Trophoblast cell (in vitro differentiated cells and primary cell): Measurements from ENCODE around the gene ZHX3.

Experiments
- DNase-seq, 2 donors: peaks; one replicate each; pipeline ENCODE4 v3.0.0-alpha.2; 2016
- H2AFZ ChIP-seq: 2 replicates; pipeline ENCODE4 v1.6.1; 2013; ENCODE audit warnings: low read length, moderate library complexity, mild to moderate bottlenecking; ENCODE audit not compliant: insufficient read depth, poor library complexity
- H2AK5ac ChIP-seq: 2 replicates; pipeline ENCODE4 v1.6.1; 2013; ENCODE audit warnings: mild to moderate bottlenecking, low read length
- H2BK120ac ChIP-seq: 2 replicates; pipeline ENCODE4 v1.6.1; 2013; ENCODE audit warnings: low read length, mild to moderate bottlenecking, moderate library complexity; ENCODE audit not compliant: insufficient read depth, poor library complexity
- H2BK12ac ChIP-seq: 2 replicates; pipeline ENCODE4 v1.6.1; 2013; ENCODE audit warnings: mild to moderate bottlenecking, low read length, moderate library complexity
- H2BK5ac ChIP-seq: 2 replicates; pipeline ENCODE4 v1.6.1; 2013; ENCODE audit warnings: low read length, low read depth, moderate library complexity, mild to moderate bottlenecking; ENCODE audit not compliant: poor library complexity
- H3K14ac ChIP-seq: 2 replicates; pipeline ENCODE4 v1.6.1; 2013; ENCODE audit warnings: mild to moderate bottlenecking, low read length
- H3K18ac ChIP-seq: 2 replicates; pipeline ENCODE4 v1.6.1; 2013; ENCODE audit warnings: mild to moderate bottlenecking, low read length
- H3K23ac ChIP-seq: 2 replicates; pipeline ENCODE4 v1.6.1; 2013; ENCODE audit warnings: low read length
- H3K27ac ChIP-seq: 2 replicates; pipeline ENCODE4 v1.5.1; 2013; ENCODE audit warnings: low read depth, mild to moderate bottlenecking, inconsistent platforms, low read length, moderate library complexity
- H3K27me3 ChIP-seq: 2 replicates; pipeline ENCODE4 v1.6.1; 2013; ENCODE audit warnings: inconsistent platforms, mild to moderate bottlenecking, low read length, moderate library complexity; ENCODE audit not compliant: insufficient read depth
- H3K36me3 ChIP-seq, 2 experiments: 1 replicate in 1 of 2; 2 replicates in 1 of 2; pipeline ENCODE4 v1.6.1; 2013; ENCODE audit warnings: low read length in 2 of 2, mild to moderate bottlenecking in 2 of 2, moderate library complexity in 1 of 2; ENCODE audit not compliant: insufficient read depth in 2 of 2, control insufficient read depth in 1 of 2
- H3K4ac ChIP-seq: 2 replicates; pipeline ENCODE4 v1.6.1; 2013; ENCODE audit warnings: low read depth, mild to moderate bottlenecking, low read length, moderate library complexity
- H3K4me1 ChIP-seq, 2 experiments: 1 replicate in 1 of 2; 2 replicates in 1 of 2; pipeline ENCODE4 v1.6.1; 2013; ENCODE audit warnings: low read length in 2 of 2, mild to moderate bottlenecking in 2 of 2, moderate library complexity in 1 of 2; ENCODE audit not compliant: insufficient read depth in 2 of 2, control insufficient read depth in 1 of 2
- H3K4me2 ChIP-seq: 2 replicates; pipeline ENCODE4 v1.6.1; 2013; ENCODE audit warnings: inconsistent platforms, mild to moderate bottlenecking, low read length, moderate library complexity
- H3K4me3 ChIP-seq: 2 replicates; pipeline ENCODE4 v1.5.1; 2013; ENCODE audit warnings: mild to moderate bottlenecking, low read depth, low read length, inconsistent platforms
- H3K79me1 ChIP-seq: one replicate; pipeline ENCODE4 v1.6.1; 2013; ENCODE audit warnings: low read length
- H3K79me2 ChIP-seq: 2 replicates; pipeline ENCODE4 v1.6.1; 2013; ENCODE audit warnings: low read length, mild to moderate bottlenecking; ENCODE audit not compliant: control insufficient read depth, insufficient read depth, poor library complexity
- H3K9ac ChIP-seq: 2 replicates; pipeline ENCODE4 v1.6.1; 2013; ENCODE audit warnings: mild to moderate bottlenecking, low read length
- H3K9me3 ChIP-seq: 2 replicates; pipeline ENCODE4 v1.6.1; 2013; ENCODE audit warnings: low read depth, mild to moderate bottlenecking, control low read depth, inconsistent platforms, low read length; ENCODE audit not compliant: insufficient read depth
- H4K12ac ChIP-seq: 2 replicates; pipeline ENCODE4 v1.6.1; 2013; ENCODE audit warnings: low read depth, mild to moderate bottlenecking, low read length, moderate library complexity
- H4K8ac ChIP-seq: 2 replicates; pipeline ENCODE4 v1.6.1; 2013; ENCODE audit warnings: low read depth, mild to moderate bottlenecking, low read length, moderate library complexity
- H4K91ac ChIP-seq: one replicate; pipeline ENCODE4 v1.6.1; 2013; ENCODE audit warnings: low read depth, mild to moderate bottlenecking, low read length, moderate library complexity
- WGBS: extraction: QIAGEN DNeasy Blood & Tissue Kit; methylation state at CpG from one replicate; pipeline ENCODE4 v1.1.7; 2013; ENCODE audit warnings: missing lambda C conversion rate; ENCODE audit not compliant: insufficient read length, insufficient coverage; ENCODE audit errors: extremely low coverage; 5-methylcytosine and 5-hydroxymethylcytosine counted together

ZHX3 gene

DNA sequence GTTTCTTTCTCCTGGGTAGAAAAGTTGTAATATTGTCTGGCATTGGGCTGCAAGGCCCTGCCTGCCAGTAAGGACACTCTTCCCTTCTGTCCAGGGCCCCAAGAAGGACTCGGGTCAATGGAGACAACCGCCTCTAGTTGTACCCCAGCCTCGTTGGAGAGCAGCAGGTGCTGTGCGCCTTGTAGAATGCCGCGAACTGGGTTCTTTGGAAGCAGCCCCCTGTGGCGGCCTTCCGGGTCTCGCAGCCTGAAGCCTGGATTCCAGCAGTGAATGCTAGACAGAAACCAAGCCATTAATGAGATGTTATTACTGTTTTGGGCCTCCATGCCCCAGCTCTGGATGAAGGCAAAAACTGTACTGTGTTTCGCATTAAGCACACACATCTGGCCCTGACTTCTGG lies 143.2 kb downstream of the ZHX3 start:
- DNase-seq = no peak
- no peak overlapping the region for H3K4me2 ChIP-seq
- H3K27me3 ChIP-seq = no peaks in the 10 kb centered on the region
- no peak overlapping the region for H3K18ac ChIP-seq
- no peak overlapping the region for H2AFZ ChIP-seq
- H4K91ac ChIP-seq = no peak overlapping the region
- H3K36me3 ChIP-seq = peaks cover 69 to 73% of the 10 kb centered on the region in 2 experiments
- H3K14ac ChIP-seq = no peak overlapping the region
- no peak overlapping the region for H3K4ac ChIP-seq
- no peak overlapping the region for H3K27ac ChIP-seq
- H3K4me3 ChIP-seq = no peak overlapping the region
- no CpG with 5 or more reads among the region's 10 CpGs for WGBS
- H2BK120ac ChIP-seq = no peak overlapping the region
- H2AK5ac ChIP-seq = no peak overlapping the region
- no peak overlapping the region for H4K12ac ChIP-seq
- H4K8ac ChIP-seq = no peak overlapping the region
- H3K9me3 ChIP-seq = no peaks in the 10 kb centered on the region
- H3K79me1 ChIP-seq = no peaks in the 10 kb centered on the region
- no peak overlapping the region for H2BK5ac ChIP-seq
- H3K4me1 ChIP-seq = peaks cover 4 to 8% of the 10 kb centered on the region in 2 experiments
- H3K23ac ChIP-seq = no peak overlapping the region
- no peak overlapping the region for H2BK12ac ChIP-seq
- no peaks in the 10 kb centered on the region for H3K79me2 ChIP-seq
- H3K9ac ChIP-seq = no peak overlapping the region

DNA sequence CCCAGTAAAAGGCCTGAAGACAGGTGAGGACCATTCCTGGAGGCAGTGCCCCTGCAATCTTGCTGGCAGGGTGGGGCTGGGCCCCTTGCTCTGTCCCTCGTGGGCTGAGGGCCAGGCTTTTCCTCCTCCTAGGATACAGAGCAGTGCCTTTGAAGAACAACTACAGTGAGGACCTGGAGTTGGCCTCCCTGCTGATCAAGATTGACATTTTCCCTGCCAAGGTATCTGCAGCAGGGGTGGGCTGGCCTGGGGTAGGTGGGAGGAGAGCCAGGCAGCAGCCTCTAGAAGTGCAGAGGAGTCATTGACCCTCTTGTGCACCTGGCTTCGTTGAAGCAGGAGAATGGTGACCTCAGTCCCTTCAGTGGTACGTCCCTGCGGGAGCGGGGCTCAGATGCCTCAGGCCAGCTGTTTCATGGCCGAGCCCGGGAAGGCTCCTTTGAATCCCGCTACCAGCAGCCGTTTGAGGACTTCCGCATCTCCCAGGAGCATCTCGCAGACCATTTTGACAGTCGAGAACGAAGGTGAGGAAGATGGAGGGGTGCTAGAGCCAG lies 143.7 kb downstream of the ZHX3 start:
- Histone ChIP-seq H3K27me3 (no peaks in the 10 kb centered on the region), H3K36me3 (peaks cover 71 to 78% of the 10 kb centered on the region in 2 experiments), H3K4me1 (peaks cover 4 to 8% of the 10 kb centered on the region in 2 experiments), H3K27ac (no peak overlapping the region), H4K91ac (no peak overlapping the region), H2BK5ac (no peak overlapping the region), H3K79me2 (no peaks in the 10 kb centered on the region), H3K9me3 (no peaks in the 10 kb centered on the region), H3K18ac (no peak overlapping the region), H3K23ac (no peak overlapping the region), H2AK5ac (no peak overlapping the region), H3K14ac (no peak overlapping the region), H3K79me1 (no peaks in the 10 kb centered on the region), H3K4me3 (no peak overlapping the region), H3K4me2 (no peak overlapping the region), H2BK12ac (no peak overlapping the region), H4K12ac (no peak overlapping the region), H2BK120ac (no peak overlapping the region), H2AFZ (no peak overlapping the region), H3K9ac (no peak overlapping the region), H3K4ac (no peak overlapping the region), H4K8ac (no peak overlapping the region)
- no CpG with 5 or more reads among the region's 13 CpGs for WGBS
- no peak for DNase-seq

DNA sequence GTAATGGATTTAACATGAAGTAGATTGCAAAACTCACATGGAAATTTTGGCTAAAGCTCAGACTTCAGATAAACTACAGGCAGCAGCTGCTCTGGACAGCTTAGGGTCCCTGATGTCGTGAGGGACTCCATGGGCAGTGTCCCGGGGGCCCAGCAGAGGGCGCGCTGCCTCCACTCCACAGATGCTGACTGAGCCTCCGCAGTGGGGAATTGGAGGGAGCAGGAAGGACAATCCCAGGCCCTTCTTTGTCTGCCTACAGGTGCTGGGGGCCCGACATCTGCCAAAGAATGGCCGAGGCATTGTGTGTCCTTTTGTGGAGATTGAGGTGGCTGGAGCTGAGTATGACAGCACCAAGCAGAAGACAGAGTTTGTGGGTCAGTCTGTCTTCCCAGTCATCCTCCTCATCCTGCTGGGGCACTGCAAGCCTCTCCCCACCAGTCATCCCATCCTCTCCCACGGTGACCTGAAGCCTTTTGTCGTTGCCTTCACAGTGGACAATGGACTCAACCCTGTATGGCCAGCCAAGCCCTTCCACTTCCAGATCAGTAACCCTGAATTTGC lies 144.3 kb downstream of the ZHX3 start:
- no peak overlapping the region for H3K27ac ChIP-seq
- no peak overlapping the region for H3K18ac ChIP-seq
- no peak overlapping the region for H3K4me2 ChIP-seq
- no peak overlapping the region for H2BK12ac ChIP-seq
- peaks cover 77 to 84% of the 10 kb centered on the region in 2 experiments for H3K36me3 ChIP-seq
- H2BK5ac ChIP-seq = no peak overlapping the region
- no peak overlapping the region for H3K4me3 ChIP-seq
- no peak overlapping the region for H2AFZ ChIP-seq
- H3K27me3 ChIP-seq = no peaks in the 10 kb centered on the region
- H3K79me1 ChIP-seq = no peaks in the 10 kb centered on the region
- no peak overlapping the region for H2BK120ac ChIP-seq
- peak; percentile 53 to 81 for DNase-seq
- no peaks in the 10 kb centered on the region for H3K9me3 ChIP-seq
- no peak overlapping the region for H4K8ac ChIP-seq
- no peak overlapping the region for H2AK5ac ChIP-seq
- WGBS = no CpG with 5 or more reads among the region's 9 CpGs
- H3K14ac ChIP-seq = no peak overlapping the region
- no peaks in the 10 kb centered on the region for H3K79me2 ChIP-seq
- no peak overlapping the region for H4K91ac ChIP-seq
- H4K12ac ChIP-seq = no peak overlapping the region
- H3K4ac ChIP-seq = no peak overlapping the region
- peaks cover 4 to 8% of the 10 kb centered on the region in 2 experiments for H3K4me1 ChIP-seq
- no peak overlapping the region for H3K9ac ChIP-seq
- H3K23ac ChIP-seq = no peak overlapping the region

DNA sequence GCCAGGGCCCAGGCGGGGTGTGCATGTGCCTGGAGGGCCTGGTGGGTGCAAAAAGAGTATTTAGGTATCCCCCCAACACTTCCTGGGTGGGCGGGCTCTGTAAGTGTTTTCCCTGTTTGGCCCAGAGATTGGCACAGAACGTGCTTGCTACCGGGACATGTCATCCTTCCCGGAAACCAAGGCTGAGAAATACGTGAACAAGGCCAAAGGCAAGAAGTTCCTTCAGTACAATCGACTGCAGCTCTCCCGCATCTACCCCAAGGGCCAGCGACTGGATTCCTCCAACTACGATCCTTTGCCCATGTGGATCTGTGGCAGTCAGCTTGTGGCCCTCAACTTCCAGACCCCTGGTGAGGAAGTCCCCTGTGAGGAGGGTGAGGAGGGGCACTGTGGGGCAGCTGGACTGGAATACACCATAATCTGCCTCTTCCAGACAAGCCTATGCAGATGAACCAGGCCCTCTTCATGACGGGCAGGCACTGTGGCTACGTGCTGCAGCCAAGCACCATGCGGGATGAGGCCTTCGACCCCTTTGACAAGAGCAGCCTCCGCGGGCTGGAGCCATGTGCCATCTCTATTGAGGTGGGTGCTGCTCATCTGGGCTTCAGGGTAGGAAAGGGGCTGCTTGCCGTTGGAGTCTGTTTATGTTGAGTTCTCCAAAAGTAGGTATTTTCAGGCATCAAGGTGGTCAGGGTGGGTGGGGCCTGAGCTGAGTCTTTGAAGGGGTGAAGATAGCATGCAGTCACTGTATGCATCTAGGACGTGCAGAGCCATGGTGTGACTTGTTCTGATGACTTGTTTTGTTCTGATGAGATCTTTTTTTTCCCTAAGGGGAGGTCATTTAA lies 145.0 kb downstream of the ZHX3 start:
- no peaks in the 10 kb centered on the region for H3K79me2 ChIP-seq
- H3K14ac ChIP-seq = no peak overlapping the region
- no peak overlapping the region for H3K4me2 ChIP-seq
- H3K4ac ChIP-seq = no peak overlapping the region
- H3K9ac ChIP-seq = no peak overlapping the region
- no peak overlapping the region for H4K8ac ChIP-seq
- DNase-seq = peak in 1 of 2 donors; percentile 36
- no peak overlapping the region for H2AK5ac ChIP-seq
- no peak overlapping the region for H2BK12ac ChIP-seq
- no peak overlapping the region for H3K27ac ChIP-seq
- no peaks in the 10 kb centered on the region for H3K79me1 ChIP-seq
- no peak overlapping the region for H2AFZ ChIP-seq
- H3K36me3 ChIP-seq = peaks cover 84 to 91% of the 10 kb centered on the region in 2 experiments
- H3K4me1 ChIP-seq = peaks cover 4 to 6% of the 10 kb centered on the region in 2 experiments
- H3K4me3 ChIP-seq = no peak overlapping the region
- no CpG with 5 or more reads among the region's 18 CpGs for WGBS
- no peaks in the 10 kb centered on the region for H3K9me3 ChIP-seq
- H3K27me3 ChIP-seq = no peaks in the 10 kb centered on the region
- H2BK120ac ChIP-seq = no peak overlapping the region
- H2BK5ac ChIP-seq = no peak overlapping the region
- no peak overlapping the region for H4K12ac ChIP-seq
- H4K91ac ChIP-seq = no peak overlapping the region
- no peak overlapping the region for H3K23ac ChIP-seq
- H3K18ac ChIP-seq = no peak overlapping the region
